Osteoblast (primary cell): ENCODE data around the gene ZYG11B. TPM values are rescaled to one million over a fixed set of nuclear protein-coding genes. Genes with fewer than 3 reads are reported as not detected.
A peak's percentile ranks its signal among the peaks of the same experiment; 100 is the strongest.
"Not testable (repeated sequence)": the region's sequence is repeated elsewhere in the genome, so short reads cannot be mapped to it uniquely, and the experiment has no call there.

Source experiments
- DNase-seq: peaks from one replicate; pipeline ENCODE4 v3.0.0; 2011; ENCODE audit warnings: low spot score, mixed read lengths; ENCODE audit not compliant: insufficient read length; ENCODE audit errors: missing footprints
- H2AFZ ChIP-seq: 2 replicates; pipeline ENCODE4 v1.6.0; 2011; ENCODE audit warnings: mild to moderate bottlenecking, low read length
- H3K27ac ChIP-seq: 2 replicates; pipeline ENCODE4 v1.5.1; 2011; ENCODE audit warnings: mild to moderate bottlenecking, low read depth, low read length, moderate library complexity
- H3K27me3 ChIP-seq: 2 replicates; pipeline ENCODE4 v1.6.0; 2012; ENCODE audit warnings: mild to moderate bottlenecking, control low read depth, inconsistent platforms, low read length, moderate library complexity; ENCODE audit not compliant: insufficient read depth
- H3K36me3 ChIP-seq: 2 replicates; pipeline ENCODE4 v1.5.1; 2011; ENCODE audit warnings: mild to moderate bottlenecking, low read length, control low read depth, moderate library complexity; ENCODE audit not compliant: insufficient read depth
- H3K4me1 ChIP-seq: 2 replicates; pipeline ENCODE4 v1.5.1; 2011; ENCODE audit warnings: mild to moderate bottlenecking, low read length, control low read depth, moderate library complexity; ENCODE audit not compliant: insufficient read depth
- H3K4me2 ChIP-seq: 2 replicates; pipeline ENCODE4 v1.6.0; 2011; ENCODE audit warnings: mild to moderate bottlenecking, low read length; ENCODE audit not compliant: insufficient read depth
- H3K4me3 ChIP-seq: fragments of 200-600 bp; sonication (generic); 3 replicates; pipeline ENCODE4 v1.5.1; 2012; ENCODE audit warnings: mild to moderate bottlenecking, low read length, inconsistent platforms; ENCODE audit not compliant: insufficient read depth
- H3K79me2 ChIP-seq: 2 replicates; pipeline ENCODE4 v1.6.0; 2012; ENCODE audit warnings: mild to moderate bottlenecking, low read length, control low read depth, inconsistent platforms; ENCODE audit not compliant: insufficient read depth
- H3K9me3 ChIP-seq: 2 replicates; pipeline ENCODE4 v1.5.1; 2011; ENCODE audit warnings: low read depth, low read length, control low read depth
- H4K20me1 ChIP-seq: 2 replicates; pipeline ENCODE4 v1.6.0; 2012; ENCODE audit warnings: mild to moderate bottlenecking, low read length, control low read depth; ENCODE audit not compliant: insufficient read depth
- total RNA-seq: library from RNA; depleted of rRNA; stranded (reverse); fragments of >200 nt; gene quantifications from 2 replicates; pipeline ENCODE4 v1.2.3, GENCODE V29; 2012
- TF ChIP-seq, protein P1 (sequence below): IDR thresholded peaks from 2 replicates; pipeline ENCODE4 v1.5.1; 2011; ENCODE audit warnings: mild to moderate bottlenecking, low read depth, low read length, moderate library complexity; ENCODE audit errors: extremely low read depth

Gene ZYG11B
- total RNA-seq, 1 donor = 60.8 TPM

DNA sequence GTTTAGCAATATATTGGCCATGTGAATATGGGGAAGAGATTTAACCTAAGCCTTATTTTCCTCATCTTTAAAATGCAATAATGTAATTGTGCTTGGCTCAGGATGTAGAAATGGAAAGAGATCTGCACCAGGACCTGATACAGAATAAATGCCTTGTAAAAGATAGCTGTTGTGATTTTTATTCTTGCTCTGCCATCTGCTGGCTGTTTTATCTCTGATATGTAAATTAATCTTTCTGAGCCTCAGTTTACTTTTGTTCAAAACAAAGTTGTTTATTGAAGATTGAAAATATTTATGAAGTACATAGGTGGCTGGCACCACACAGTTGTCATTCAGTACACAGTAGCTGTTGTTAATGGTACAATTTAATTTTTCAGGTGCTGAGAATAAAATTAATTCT lies 21.9 kb downstream of the ZYG11B start:
- TF ChIP-seq, protein P1, sequence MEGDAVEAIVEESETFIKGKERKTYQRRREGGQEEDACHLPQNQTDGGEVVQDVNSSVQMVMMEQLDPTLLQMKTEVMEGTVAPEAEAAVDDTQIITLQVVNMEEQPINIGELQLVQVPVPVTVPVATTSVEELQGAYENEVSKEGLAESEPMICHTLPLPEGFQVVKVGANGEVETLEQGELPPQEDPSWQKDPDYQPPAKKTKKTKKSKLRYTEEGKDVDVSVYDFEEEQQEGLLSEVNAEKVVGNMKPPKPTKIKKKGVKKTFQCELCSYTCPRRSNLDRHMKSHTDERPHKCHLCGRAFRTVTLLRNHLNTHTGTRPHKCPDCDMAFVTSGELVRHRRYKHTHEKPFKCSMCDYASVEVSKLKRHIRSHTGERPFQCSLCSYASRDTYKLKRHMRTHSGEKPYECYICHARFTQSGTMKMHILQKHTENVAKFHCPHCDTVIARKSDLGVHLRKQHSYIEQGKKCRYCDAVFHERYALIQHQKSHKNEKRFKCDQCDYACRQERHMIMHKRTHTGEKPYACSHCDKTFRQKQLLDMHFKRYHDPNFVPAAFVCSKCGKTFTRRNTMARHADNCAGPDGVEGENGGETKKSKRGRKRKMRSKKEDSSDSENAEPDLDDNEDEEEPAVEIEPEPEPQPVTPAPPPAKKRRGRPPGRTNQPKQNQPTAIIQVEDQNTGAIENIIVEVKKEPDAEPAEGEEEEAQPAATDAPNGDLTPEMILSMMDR = peak; percentile 35
- H3K4me1 ChIP-seq = peaks cover 11% of the 10 kb centered on the region
- H2AFZ ChIP-seq = no peak overlapping the region
- no peak overlapping the region for H3K27ac ChIP-seq
- peaks cover 62% of the 10 kb centered on the region for H3K79me2 ChIP-seq
- no peaks in the 10 kb centered on the region for H3K36me3 ChIP-seq
- no peaks in the 10 kb centered on the region for H3K9me3 ChIP-seq
- H3K4me3 ChIP-seq = no peak overlapping the region
- no peaks in the 10 kb centered on the region for H3K27me3 ChIP-seq
- DNase-seq = peak; percentile 59
- no peak overlapping the region for H3K4me2 ChIP-seq
- peaks cover 28% of the 10 kb centered on the region for H4K20me1 ChIP-seq

DNA sequence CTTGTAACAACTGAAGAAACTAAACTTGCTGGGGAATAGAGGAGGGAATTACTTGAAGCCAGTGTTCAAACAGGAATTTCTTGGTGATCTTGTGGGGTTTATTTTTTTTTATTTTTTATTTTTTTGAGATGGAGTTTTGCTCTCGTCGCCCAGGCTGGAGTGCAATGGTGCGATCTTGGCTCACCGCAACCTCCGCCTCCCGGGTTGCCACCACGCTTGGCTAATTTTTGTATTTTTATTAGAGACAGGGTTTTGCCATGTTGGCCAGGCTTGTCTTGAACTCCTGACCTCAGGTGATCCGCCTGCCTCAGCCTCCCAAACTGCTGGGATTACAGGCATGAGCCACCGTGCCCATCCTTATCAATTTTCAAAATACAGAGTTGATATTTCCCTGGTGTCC lies 23.2 kb downstream of the ZYG11B start:
- peaks cover 28% of the 10 kb centered on the region for H4K20me1 ChIP-seq
- H2AFZ ChIP-seq, H3K27ac ChIP-seq, H3K4me3 ChIP-seq, H3K4me2 ChIP-seq, H3K36me3 ChIP-seq, H3K27me3 ChIP-seq, DNase-seq, H3K9me3 ChIP-seq: not testable (repeated sequence)
- H3K79me2 ChIP-seq = peaks cover 59% of the 10 kb centered on the region
- peaks cover 11% of the 10 kb centered on the region for H3K4me1 ChIP-seq

DNA sequence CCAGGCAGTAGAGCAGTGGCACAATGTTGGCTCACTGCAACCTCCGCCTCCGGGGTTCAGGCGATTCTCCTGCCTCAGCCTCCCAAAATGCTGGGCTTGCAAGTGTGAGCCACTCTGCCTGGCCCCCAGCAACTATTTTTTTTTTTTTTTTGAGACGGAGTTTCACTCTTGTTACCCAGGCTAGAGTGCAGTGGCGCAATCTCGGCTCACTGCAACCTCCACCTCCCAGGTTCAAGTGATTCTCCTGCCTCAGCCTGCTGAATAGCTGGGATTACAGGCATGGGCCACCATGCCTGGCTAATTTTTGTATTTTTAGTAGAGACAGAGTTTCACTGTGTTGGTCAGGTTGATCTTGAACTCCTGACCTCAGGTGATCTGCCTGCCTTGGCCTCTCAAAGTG lies 23.9 kb downstream of the ZYG11B start:
- H4K20me1 ChIP-seq = peaks cover 28% of the 10 kb centered on the region
- H3K4me2 ChIP-seq, H3K36me3 ChIP-seq, H3K27ac ChIP-seq, H3K4me3 ChIP-seq, H2AFZ ChIP-seq, H3K27me3 ChIP-seq, DNase-seq, H3K9me3 ChIP-seq: not testable (repeated sequence)
- H3K4me1 ChIP-seq = peaks cover 11% of the 10 kb centered on the region
- peaks cover 59% of the 10 kb centered on the region for H3K79me2 ChIP-seq

DNA sequence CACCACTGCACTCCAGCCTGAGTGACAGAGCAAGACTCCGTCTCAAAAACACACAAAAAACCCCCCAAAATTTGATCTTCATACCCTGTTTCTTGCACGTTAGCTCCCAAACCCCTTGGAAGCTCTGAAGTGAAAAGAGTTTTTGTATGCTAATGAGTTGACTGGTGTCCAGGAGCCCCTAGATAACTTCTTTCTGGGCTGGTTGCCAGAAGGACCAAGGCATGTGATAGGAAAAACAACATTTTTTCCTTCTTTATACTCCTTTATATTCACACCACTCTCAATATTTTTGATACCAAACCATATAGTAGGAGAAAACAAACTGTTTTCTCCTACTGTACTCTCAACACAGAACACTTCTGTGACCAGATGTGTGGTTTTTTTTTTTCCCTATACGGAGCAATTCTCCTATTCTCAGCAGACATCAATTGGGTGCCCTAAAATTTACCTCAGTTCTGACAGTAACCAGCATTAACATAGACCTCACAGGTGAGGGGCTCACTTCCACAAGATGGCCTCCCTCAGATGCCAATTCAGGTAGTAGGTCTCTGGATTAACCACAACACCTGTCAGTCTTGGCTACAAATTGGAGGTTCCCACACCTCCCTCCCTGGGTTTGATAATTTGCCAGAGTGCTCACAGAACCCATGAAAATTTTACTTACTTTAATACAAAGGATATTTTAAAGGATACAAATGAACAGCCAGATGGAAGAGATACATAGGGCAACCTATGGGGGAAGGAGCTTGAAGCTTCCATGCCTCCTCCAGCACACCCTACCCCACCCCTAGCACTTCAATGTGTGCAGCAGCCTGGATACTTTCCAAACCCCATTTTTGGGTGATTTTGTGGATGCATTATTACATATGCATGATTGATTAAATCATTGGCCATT lies 25.6 kb downstream of the ZYG11B start:
- peaks cover 28% of the 10 kb centered on the region for H4K20me1 ChIP-seq
- no peak overlapping the region for H3K4me3 ChIP-seq
- H3K4me2 ChIP-seq = no peak overlapping the region
- peaks cover 57% of the 10 kb centered on the region for H3K79me2 ChIP-seq
- no peaks in the 10 kb centered on the region for H3K27me3 ChIP-seq
- no peak overlapping the region for H2AFZ ChIP-seq
- no peaks in the 10 kb centered on the region for H3K9me3 ChIP-seq
- TF ChIP-seq, protein P1 = no peak
- H3K36me3 ChIP-seq = no peaks in the 10 kb centered on the region
- no peak overlapping the region for H3K27ac ChIP-seq
- H3K4me1 ChIP-seq = peaks cover 11% of the 10 kb centered on the region
- DNase-seq = no peak

DNA sequence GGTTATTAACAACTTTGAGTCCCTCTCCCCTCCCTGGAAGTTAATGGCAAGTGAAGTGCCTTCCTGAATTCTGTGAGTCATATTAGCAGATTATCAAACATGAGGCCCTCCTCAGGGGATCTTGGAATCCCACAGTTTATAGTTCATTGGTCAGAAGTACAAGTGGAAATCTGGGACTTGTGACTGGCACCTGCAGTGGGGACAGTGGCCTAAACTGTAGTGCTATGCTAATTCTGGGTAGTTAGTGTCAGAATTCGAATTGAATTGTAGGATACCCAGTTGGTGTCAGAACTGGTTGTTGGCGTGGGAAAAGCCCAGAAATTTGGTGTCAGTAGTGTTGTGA lies 26.2 kb downstream of the ZYG11B start:
- Histone ChIP-seq H3K4me3 (no peak overlapping the region), H3K4me1 (peaks cover 11% of the 10 kb centered on the region), H3K36me3 (no peaks in the 10 kb centered on the region), H3K9me3 (no peaks in the 10 kb centered on the region), H4K20me1 (peaks cover 24% of the 10 kb centered on the region), H3K79me2 (peaks cover 51% of the 10 kb centered on the region), H3K27ac (no peak overlapping the region), H2AFZ (no peak overlapping the region), H3K4me2 (no peak overlapping the region), H3K27me3 (no peaks in the 10 kb centered on the region)
- TF ChIP-seq, protein P1 = no peak
- no peak for DNase-seq
